Left kidney (tissue), 8 donors: Measurements from ENCODE around the gene SIK3. TPM values are rescaled to one million over a fixed set of nuclear protein-coding genes. Genes with fewer than 3 reads are reported as not detected.
"Not testable (repeated sequence)": the region's sequence is repeated elsewhere in the genome, so short reads cannot be mapped to it uniquely, and the experiment has no call there.

Experiments used
- DNase-seq: peaks from one replicate; pipeline ENCODE4 v3.0.0-alpha.2; 2013
- long read RNA-seq, 8 donors: transcript quantifications; one replicate each; lab custom pipeline, GENCODE V29; 2026
- polyA plus RNA-seq: library from polyadenylated mRNA; unstranded; fragments of 120-200 nt; gene quantifications from one replicate; pipeline ENCODE4 v1.2.1, GENCODE V29; 2013; ENCODE audit not compliant: insufficient read length

SIK3 gene
- polyA plus RNA-seq, result 47.6 TPM
- long read RNA-seq, donor 1, partial matches to known transcripts, result 6 of 7 reads
- long read RNA-seq, donor 1, other reads (novel, unspliced or antisense), result 0 of 7 reads
- long read RNA-seq, donor 2, partial matches to known transcripts, result 13 of 14 reads
- long read RNA-seq, donor 2, other reads (novel, unspliced or antisense), result 0 of 14 reads
- long read RNA-seq, donor 3, partial matches to known transcripts, result 5 of 5 reads
- long read RNA-seq, donor 3, other reads (novel, unspliced or antisense), result 0 of 5 reads
- long read RNA-seq, donor 4, result 0 reads
- long read RNA-seq, donor 5, partial matches to known transcripts, result 242 of 372 reads
- long read RNA-seq, donor 5, other reads (novel, unspliced or antisense), result 130 of 372 reads
- long read RNA-seq, donor 6, result 0 reads
- long read RNA-seq, donor 7, partial matches to known transcripts, result 5 of 5 reads
- long read RNA-seq, donor 7, other reads (novel, unspliced or antisense), result 0 of 5 reads
- long read RNA-seq, donor 8, result 0 reads

DNA sequence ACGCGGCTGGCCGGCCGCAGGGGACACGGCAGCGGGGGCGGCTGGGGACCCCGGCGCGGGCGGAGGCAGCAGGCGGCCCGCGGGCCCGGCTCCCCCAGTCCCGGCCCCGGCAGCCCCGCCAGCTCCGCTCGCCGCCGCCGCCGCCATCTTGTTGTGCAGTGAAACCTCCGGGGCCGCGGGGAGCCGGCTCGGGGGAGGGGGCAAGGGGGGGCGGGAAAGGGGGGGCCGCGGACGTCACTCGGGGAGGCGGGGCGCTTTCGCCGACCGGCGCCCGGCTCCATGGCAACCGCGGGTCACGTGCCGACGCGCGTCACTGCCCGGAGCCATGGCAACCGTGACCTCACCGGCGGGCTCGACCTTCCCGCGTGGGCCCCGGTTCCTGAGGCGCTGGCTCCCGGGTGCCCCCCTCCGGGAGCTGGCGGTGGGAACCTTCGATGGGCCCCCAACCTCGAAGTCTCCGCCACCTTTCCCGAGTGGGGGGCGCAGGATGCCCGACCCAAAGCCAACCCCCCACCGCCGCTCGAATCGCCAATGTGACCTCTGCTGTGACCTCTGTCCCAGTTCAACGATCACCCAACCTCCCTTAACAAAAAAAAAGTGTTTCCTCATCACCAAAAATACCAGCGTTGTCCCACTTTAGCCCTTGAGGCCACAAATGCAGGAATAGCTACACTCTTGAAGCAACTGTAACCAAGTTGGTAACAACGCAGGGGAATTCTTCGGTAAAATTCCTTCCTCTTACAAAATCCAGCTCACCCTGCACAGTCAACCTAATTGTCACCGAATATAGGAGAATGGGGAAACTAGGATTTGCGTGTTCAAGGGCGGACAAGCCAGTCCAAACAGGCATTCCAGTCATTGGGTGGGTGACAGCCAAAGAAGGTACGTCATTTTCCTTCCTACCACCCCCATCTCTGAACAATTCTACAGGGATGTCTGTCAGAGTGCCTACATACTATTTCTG lies at the start of gene SIK3:
Gene SIK3 (minus strand): TSS at position 160 of the 964 bp plus-strand sequence. CDS start 13 bp downstream, at position 147.
- DNase-seq, result peak; percentile 91

DNA sequence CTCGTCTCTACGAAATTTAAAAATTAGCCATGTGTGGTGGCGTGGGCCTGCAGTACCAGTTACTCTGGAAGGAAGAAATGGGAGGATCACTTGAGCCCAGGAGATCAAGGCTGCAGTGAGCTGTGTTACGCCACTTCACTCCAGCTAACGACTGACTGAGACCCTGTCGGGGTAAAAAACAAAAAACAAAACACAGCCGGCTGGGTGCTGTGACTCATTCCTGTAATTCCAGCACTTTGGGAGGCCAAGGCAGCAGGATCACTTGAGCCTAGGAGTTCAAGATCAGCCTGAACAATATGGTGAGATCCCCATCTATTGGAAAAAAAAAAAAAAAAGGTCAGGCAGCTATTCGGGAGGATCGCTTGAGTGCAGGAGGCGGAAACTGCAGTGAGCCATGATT lies 48.3 kb upstream of the SIK3 start:
- no peak for DNase-seq

DNA sequence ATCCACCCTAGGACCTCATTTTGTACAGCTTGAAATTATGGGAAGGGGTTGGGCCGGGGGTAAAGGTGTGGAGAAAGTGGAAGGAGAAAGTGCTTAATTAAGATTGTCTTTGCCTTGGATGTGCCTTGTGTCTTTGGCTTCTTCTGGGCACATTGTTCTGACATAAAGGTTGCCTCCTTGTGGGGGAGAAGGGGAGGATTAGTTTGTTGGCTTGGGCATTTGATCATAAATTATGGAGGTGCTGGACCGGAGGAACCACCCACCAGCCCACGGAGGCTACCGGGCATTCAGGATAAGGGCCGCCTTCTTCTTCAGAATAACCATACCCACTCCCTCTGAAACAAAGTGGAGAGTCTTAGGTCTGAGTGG lies 47.1 kb upstream of the SIK3 start:
- peak; percentile 58 for DNase-seq

DNA sequence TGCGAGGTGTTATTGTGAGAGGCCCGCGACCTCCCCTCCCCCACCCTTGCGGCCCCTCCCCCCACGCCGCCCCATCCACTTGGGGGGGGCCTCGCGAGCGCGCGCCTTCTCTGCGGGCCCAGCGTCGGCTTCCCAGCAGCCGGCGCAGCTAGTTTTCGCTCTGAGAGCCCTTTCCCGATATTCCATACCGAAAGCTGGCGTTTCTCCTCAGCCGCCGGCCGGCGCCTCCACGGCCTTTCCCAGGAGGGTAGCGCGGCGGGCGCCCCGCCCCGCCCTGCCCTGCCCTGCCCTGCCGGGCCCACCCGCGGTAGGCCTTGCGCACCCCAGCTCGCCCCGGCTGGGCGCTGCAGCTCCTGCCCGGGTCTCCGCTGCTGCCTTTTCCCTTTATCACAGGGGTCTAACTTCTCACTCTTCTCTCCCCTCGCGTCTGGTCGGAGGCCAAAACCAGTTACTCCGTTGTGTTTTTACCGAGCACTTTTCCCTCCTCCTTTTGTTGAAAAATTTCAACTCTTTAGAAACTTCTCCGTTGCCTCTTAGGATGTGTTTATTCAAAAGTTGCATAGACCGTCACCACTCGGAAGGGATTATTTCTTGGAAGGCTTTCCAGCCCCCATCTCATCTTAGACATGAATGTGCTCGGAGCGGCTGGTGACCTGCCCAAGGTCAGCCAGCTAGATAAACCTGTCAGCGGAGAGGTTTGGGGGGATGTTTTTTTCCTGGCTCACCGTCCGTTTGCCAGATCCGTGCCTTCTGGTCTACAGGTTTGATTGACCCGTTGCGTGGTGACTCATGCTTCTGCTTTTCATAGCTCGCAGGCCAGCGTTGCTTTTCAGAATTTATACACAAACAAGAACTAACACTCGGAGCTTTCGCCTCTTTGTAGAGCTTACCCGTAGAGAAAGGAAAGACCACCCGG lies 46.5 kb upstream of the SIK3 start:
- DNase-seq, result peak; percentile 32

DNA sequence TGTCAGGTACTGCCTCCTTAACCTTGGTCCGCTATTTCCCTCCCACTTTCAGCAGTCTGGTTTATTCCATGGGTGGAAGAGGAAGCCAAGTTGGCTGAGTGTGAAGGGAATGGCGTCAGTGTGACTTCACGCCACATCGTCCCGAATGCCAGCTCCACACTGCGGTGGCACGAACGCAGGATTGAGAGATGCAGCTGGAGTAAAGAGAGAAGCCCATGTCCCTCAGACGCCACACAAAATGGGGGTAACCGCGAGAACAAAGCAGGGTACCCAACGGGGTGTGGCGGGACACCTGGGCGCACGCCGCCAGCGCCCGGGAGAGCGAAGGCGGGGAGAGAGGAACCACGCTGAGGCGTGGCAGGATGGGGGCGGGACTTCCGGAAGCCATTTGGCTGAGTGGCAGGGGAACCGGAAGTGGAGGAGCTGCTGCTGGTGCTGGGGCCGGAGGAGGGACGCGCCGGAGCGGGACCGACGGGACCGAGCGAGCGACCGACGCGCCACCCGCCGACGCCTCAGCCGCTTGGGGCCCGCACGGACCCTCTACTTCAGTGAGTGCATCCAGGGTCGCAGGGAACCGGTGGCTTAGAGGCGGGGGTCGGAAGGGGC lies 45.7 kb upstream of the SIK3 start, which contains the start of gene PAFAH1B2:
Gene PAFAH1B2 (plus strand): TSS at position 417 of the 606 bp plus-strand sequence. CDS start 8,161 bp downstream, outside the sequence.
- peak; percentile 94 for DNase-seq

DNA sequence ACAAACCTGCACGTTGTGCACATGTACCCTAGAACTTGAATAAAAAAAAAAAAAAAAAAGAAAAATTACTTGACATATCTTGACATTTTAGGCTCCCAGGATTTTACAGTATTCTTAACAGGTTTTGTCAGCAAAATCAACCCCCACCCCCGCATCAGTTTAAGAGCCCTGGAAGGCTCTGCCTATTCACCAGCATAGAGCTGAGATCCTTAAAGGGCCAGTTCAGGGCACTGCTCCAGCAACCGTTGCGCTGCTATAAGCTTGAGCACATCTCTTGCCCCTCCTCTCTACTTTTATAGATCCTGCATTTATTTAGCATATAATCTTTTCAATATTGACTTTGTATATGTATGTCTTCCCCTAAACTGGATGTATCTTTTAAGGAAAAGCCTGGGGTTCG lies 45.2 kb upstream of the SIK3 start:
- peak; percentile 49 for DNase-seq

DNA sequence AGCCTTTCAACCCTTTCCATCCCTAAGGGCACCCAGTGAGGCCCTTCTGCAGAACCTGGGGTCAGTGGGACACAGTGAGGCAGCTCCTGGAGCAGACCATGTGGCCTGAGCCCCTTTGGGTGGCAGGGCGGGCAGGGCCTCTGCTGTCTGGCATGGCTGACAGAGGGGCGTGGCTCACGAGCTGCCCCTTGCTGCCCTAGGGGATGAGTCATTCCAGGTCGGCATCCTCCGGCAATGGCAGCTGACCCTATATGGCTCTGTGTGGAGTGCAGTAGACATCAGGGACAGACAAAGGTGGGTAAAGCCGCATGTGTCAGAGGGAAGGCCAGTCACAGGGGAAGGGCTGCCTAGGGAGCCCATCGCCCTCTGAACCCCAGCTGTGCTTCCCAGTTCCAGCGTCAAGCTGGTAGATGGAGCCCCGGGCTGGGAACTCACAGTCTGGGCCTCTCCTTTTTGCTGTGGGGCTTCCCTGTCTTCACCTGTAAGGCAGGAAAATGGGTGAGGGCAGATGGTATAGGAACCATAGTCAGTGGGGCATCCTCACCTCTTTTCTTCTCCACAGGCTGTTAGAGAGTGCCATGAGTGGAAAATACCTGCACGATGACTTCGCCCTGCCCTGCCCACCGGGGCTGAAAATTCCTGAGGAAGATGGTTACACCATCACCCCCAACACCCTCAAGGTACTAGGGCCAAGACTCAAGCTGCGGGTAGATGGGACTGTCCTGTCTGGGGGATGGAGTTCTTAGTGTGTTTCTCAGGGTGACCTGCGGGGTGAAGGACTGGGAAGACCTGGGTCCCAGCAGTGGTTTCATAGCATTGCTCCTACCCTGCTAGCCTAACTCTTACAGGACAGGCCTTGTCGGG lies 39.2 kb upstream of the SIK3 start:
- DNase-seq, result not testable (repeated sequence)

DNA sequence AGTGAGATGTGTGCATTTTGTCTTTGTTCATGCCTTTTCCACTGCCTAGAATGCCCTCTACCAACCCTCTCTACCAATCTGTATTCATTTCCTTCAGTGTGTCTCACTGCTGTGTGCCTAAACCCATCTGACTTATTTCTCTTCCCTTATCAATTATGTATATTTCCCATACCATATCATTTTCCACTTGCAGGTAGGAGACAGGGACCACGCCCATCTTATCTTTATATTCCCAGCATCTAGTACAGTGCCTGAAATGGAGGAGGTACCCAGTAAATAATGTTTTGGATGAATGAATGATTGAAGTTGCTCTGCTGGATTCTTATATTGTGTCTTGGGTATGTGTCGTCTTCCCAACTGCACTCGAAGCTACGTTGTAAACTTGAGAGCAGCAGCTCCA lies 36.8 kb upstream of the SIK3 start:
- not testable (repeated sequence) for DNase-seq

DNA sequence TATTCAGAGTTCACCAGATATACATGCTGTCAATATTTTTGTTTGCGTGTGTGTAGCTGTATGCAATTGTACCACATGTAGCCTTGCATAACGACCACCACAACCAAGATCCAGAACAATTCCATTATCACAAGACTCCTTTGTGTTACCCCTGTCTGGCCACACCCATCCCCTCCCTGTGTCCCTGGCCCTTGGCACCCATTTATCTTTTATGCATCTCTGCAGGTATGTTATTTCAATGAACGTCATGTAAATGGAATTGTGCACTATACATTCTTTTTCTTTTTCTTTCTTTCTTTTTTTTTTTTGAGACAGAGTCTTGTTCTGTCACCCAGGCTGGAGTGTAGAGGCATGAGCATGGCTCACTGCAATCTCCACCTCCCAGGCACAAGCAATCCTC lies 36.2 kb upstream of the SIK3 start:
- no peak for DNase-seq

DNA sequence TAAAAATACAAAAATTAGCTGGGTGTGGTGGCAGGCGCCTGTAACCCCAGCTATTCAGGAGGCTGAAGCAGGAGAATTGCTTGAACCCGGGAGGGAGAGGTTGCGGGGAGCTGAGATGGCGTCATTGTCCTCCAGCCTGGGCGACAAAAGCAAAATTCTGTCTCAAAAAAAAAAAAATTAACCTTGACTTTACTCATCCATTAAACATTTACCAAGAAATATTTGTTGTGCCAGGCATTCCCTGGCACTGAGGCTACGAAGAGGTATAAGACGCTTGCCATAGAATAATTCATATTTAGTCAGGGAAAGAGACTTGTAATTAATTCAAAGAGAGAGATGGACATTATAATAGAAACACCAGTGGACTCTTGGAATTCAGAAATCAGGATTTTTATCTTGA lies 32.7 kb upstream of the SIK3 start:
- no peak for DNase-seq

DNA sequence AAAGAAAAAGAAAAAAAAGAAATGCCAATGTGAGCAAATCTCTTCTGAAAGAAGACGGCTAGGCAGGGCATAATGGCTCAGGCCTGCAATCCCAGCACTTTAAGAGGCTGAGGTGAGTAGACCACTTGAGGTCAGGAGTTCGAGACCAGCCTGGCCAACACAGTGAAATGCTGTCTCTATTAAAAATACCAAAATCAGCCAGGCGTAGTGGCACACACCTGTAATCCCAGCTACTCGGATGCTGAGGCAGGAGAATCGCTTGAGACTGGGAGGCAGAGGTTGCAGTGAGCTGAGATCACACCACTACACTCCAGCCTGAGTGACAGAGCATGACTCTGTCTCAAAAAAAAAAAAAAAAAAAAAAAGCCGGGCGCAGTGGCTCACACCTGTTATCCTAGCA lies 32.2 kb upstream of the SIK3 start:
- DNase-seq, result not testable (repeated sequence)

DNA sequence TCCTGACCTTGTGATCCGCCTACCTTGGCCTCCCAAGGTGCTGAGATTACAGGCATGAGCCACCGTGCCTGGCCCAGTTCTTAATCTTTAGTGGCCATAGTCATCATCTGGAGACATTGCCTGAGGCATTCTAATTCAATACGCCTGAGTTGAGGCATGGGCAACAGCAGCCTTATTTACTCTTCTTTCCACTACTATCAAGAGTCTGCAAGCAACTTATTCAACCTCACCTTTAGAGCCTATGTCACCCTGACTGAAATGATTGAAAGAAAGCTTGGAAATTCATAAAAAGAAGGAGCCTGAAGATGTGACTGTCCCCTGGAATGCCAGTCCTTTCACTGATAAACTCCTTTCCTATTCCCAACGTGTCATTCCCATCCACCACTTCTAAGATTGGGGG lies 30.1 kb upstream of the SIK3 start:
- DNase-seq, result no peak

DNA sequence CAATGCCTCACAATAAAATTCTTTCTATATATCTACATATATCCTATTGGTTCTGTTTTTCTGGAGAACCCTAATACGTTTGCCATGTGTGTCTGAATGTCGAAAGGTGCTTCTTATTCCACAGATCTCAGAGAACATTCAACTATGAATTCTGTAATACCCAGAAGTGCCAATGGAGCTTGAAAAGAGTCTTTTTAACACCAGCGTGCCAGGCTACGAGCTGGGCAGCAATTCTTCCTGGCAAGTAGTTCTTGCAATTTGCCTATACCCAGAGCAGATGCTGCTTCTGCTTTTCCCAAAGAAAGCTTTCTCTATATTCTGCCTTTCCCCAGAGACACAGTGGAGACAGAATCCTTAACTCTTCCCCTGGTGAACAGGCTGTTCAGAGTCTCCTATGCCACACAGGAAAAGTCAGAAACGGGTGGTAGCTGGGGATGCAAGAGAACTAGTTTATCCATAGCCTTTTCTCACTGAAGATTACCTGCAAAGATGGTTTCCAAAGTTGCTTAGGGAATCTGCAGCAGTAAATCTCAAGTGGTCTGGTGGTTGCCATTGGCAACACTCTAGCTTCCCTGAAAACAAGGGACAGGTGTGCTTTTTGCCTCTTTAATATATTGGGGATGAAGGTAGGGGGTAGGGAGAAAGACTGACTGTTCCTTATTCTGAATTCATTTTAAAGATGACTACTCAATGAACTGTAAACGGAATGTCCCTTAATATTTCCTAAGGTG lies 29.1 kb upstream of the SIK3 start:
- DNase-seq, result no peak

DNA sequence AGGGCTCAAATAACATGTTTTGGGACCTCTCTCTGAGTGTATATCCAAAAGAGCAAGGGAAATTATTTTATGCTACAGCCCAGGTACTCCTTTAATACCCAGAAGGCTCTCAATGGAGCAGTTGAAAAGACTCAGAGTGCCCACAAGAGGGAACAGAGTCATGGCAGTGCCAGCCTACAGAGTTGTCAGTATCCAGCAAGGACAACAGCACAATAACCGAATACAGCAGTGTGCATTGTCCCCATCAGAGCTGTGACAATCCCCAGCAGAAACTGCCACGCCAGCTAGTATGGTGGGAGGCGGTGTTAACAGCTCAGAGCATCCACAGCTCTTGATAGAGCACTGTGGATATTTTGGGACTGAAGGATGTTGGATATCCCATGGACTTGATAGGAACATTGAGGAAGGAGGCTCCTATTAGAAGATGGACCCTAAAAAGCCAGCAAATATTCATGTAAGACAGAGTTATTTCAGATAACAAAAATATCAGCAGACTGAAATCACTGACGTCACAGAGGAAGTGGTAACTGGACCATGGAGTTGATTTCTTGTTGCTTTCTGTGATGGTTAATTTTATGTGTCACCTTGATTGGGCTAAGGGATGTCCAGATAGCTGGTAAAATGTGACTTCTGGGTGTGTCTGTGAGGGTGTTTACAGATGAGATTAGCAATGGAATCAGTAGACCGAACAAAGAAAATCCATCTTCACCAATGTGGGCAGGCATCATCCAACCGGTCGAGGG lies 28.2 kb upstream of the SIK3 start:
- no peak for DNase-seq

DNA sequence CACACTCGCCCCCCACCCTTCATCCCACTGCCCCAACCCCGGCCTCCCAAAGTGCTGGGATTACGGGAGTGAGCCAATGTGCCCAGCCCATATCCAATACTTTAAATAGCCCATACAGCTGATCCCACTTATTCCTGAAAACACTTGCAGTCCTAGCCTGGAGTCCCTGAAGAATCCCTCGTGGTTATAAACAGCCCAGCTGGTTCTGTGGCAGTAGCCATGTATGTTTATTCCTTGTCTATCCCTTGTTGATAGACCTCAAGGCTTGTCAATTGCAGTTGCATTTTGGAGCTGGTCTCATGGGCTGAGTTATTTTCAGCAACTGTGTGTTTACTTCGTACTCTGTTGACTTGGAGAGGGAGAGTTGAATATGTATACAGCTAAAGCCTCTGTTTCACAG lies 24.3 kb upstream of the SIK3 start:
- no peak for DNase-seq

DNA sequence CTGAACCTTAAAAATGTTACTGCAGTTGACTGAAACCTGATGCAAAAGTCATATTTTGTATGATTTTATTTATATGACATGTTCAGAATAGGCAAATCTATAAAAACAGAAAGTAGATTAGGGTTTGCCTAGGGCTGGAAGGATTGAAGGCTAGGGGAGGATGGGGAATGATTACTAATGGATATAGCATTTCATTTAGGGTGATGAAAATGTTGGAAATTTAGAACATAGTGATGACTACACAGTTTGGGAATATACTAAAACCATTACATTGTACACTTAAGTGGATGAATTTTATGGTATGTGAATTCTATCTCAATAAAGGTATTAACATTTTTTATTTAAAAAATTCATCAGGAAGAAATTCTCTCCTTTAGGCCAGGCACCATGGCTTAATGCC lies 22.9 kb upstream of the SIK3 start:
- DNase-seq, result no peak

DNA sequence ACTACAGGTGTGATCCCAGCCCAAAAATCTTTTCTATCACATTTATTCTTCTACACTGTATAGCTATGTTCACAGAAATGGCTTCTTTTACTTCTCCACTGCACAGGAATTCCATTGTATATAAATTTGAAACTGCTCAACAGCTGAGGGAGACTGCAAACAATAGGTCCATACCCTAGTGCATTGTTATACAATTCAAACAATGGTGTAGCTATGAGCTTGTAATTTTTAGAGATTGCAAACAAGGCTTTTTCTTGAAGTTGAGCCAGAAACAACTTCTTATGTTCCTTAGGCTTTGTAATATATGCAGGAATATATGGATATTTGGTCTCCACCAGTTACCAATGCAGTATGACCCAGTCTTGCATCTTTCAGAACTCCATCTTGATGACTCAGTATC lies 19.5 kb upstream of the SIK3 start:
- DNase-seq, result no peak

DNA sequence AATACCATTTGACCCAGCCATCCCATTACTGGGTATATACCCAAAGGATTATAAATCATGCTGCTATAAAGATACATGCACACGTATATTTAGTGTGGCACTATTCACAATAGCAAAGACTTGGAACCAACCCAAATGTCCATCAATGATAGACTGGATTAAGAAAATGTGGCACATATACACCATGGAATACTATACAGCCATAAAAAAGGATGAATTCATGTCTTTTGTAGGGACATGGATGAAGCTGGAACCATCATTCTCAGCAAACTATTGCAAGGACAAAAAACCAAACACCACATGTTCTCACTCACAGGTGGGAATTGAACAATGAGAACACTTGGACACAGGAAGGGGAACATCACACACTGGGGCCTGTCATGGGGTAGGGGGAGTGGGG lies 14.7 kb upstream of the SIK3 start:
- DNase-seq, result not testable (repeated sequence)

DNA sequence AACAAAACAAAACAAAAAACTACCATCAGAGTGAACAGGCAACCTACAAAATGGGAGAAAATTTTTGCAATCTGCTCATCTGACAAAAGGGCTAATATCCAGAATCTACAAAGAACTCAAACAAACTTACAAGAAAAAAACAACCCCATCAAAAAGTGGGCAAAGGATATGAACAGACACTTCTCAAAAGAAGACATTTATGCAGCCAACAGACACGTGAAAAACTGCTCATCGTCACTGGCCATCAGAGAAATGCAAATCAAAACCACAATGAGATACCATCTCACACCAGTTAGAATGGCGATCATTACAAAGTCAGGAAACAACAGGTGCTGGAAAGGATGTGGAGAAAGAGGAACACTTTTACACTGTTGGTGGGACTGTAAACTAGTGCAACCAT lies 14.3 kb upstream of the SIK3 start:
- DNase-seq, result not testable (repeated sequence)
